GM06990 (cell line): ENCODE data around the gene TCN2.

Source experiments
- DNase-seq: peaks from one replicate; pipeline ENCODE4 v3.0.0-alpha.2; 2011; ENCODE audit not compliant: insufficient read length; ENCODE audit errors: extremely low read depth
- H3K27me3 ChIP-seq: replicated peaks from 2 replicates; pipeline ENCODE4 v1.6.0; 2011; ENCODE audit warnings: low read length; ENCODE audit not compliant: control insufficient read depth, insufficient read depth
- H3K36me3 ChIP-seq: 2 replicates; pipeline ENCODE4 v1.5.1; 2011; ENCODE audit warnings: low read length; ENCODE audit not compliant: control insufficient read depth, insufficient read depth
- H3K4me3 ChIP-seq: replicated peaks from 2 replicates; pipeline ENCODE4 v1.5.1; 2011; ENCODE audit warnings: low read depth, mild to moderate bottlenecking, control low read depth, low read length
- CTCF ChIP-seq: IDR thresholded peaks from 2 replicates; pipeline ENCODE4 v1.5.1; 2011; ENCODE audit warnings: low read length, control low read depth, mild to moderate bottlenecking, inconsistent platforms; ENCODE audit not compliant: insufficient read depth, poor library complexity, severe bottlenecking

The TCN2 gene

GRCh38 chr22:30646518-30647160, 39.7 kb downstream of the TCN2 start:
- TF ChIP-seq CTCF = no peak
- no peak for DNase-seq
- H3K27me3 ChIP-seq = no peaks in the 10 kb centered on the region

GRCh38 chr22:30647536-30647935, 40.6 kb downstream of the TCN2 start:
- TF ChIP-seq CTCF = no peak
- H3K4me3 ChIP-seq = no peak overlapping the region
- no peaks in the 10 kb centered on the region for H3K27me3 ChIP-seq
- no peak for DNase-seq
- no peaks in the 10 kb centered on the region for H3K36me3 ChIP-seq

More at GRCh38 chr22:30646518-30647160, 39.7 kb downstream of the TCN2 start:
- H3K36me3 ChIP-seq = no peaks in the 10 kb centered on the region
- H3K4me3 ChIP-seq = no peak overlapping the region

GRCh38 chr22:30648825-30649224, 41.9 kb downstream of the TCN2 start:
- Histone ChIP-seq H3K36me3 (no peaks in the 10 kb centered on the region), H3K4me3 (no peak overlapping the region), H3K27me3 (no peaks in the 10 kb centered on the region)
- TF ChIP-seq CTCF = no peak
- DNase-seq = no peak

GRCh38 chr22:30649430-30650007, 42.5 kb downstream of the TCN2 start:
- peak; percentile 49 for DNase-seq
- H3K36me3 ChIP-seq = no peaks in the 10 kb centered on the region
- peak; percentile 9 for TF ChIP-seq CTCF
- no peaks in the 10 kb centered on the region for H3K27me3 ChIP-seq
- H3K4me3 ChIP-seq = no peak overlapping the region

- no peak for TF ChIP-seq CTCF
- H3K27me3 ChIP-seq = no peaks in the 10 kb centered on the region
- DNase-seq = no peak
- H3K36me3 ChIP-seq = no peaks in the 10 kb centered on the region
- H3K4me3 ChIP-seq = no peak overlapping the region
Observed at GRCh38 chr22:30650508-30651116, 43.6 kb downstream of the TCN2 start.

GRCh38 chr22:30652852-30653251, 45.9 kb downstream of the TCN2 start:
- no peaks in the 10 kb centered on the region for H3K27me3 ChIP-seq
- H3K4me3 ChIP-seq = no peak overlapping the region
- TF ChIP-seq CTCF = no peak
- no peak for DNase-seq
- no peaks in the 10 kb centered on the region for H3K36me3 ChIP-seq
